HG03159 (cell line): Measurements from ENCODE around the gene RNF166.
A peak's percentile ranks its signal among the peaks of the same experiment; 100 is the strongest.

Experiments used
- ATAC-seq: cut with Tn5 transposase; IDR thresholded peaks from one replicate; pipeline ENCODE4 v1.9.1; 2021; ENCODE audit warnings: mild to moderate bottlenecking, moderate library complexity; ENCODE audit not compliant: unreplicated experiment

RNF166 gene

DNA sequence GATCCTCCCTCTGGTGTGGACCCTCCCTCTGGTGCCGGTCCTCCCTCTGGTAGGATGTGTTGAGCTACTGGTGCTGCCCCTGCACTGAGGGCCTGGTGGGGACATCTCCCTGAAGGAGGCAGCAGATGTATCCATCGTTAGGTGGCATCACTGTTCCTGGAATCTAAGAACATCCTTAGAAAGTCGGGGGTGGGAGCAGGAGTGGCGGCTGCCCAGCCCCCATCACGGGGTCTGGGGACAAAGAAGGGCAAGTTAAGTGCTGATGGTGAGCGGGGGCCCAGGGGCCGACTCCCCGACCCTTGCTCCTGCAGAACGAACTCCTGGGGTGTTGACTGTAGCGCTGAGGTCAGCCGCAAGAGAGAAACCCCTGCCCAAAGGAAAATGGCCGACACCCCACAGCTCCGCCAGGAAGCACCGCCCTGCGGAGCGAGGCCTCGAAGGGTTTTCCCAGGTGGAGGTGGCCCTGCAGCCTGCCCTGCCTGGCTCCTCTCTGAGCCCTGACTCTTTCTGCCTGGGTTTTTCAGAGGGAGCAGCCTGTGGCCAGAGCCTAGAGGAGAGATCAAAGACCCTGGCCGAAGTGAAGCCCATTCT lies 5.6 kb upstream of the RNF166 start:
- no peak for ATAC-seq

DNA sequence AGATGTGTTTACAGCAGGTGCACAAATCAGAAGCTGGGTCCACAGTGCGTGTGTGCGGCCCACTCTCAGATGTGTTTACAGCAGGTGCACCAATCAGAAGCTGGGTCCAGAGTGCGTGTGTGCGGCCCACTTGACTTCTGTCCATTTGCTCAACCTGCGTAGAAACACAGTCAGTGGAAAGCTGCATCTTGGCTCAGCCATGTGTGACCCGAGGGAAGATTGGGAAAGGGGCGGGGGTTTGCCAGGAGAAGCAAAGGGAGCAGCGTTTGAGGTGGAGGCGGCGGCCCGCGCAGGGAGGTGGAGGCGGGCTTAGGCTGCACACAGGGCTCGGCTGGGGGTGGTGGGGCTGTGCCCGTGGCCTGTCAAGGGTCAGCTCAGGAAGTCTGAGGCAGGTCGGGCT lies 4.3 kb upstream of the RNF166 start:
- no peak for ATAC-seq

DNA sequence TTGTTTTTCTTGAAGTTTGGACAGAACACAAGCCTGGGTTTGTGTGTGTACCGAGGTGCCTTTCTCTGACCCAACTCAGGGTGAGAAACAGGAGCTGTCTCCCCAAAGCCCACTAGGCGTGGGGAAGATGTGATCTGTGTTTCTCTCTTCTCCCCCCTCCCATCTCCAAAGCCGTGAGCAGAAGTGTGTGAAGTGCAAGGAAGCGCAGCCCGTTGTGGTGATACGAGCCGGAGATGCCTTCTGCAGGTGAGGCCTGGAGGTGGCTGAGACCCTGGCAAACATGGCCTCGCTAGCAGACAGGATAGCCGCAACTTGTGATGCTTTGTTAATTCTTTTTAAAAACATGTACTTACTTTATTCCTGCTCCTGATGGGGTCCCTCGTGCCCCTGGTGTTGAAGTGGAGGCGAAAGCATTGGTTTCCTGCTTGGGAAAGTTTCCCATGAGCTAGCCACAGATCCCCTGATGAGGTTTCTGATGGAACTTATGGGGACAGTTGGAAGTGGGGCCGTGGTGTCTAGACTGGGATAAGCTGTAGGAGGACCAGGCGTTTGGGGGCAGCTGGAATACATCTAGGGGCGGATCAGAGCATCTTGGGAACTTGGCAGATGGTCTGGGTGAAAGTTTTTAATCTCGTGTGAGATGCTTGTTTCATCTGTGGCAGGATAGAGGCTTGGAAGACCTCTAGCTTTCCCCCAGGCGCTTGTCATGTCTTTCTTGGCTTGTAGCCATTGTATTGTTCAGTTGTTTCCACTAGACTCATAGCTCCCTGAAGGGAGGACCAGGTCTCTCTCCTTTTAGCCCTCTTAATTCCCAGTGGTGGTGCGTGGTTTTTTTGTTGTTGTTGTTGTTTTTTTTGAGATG lies 988 bp upstream of the RNF166 start:
- ATAC-seq, result no peak

DNA sequence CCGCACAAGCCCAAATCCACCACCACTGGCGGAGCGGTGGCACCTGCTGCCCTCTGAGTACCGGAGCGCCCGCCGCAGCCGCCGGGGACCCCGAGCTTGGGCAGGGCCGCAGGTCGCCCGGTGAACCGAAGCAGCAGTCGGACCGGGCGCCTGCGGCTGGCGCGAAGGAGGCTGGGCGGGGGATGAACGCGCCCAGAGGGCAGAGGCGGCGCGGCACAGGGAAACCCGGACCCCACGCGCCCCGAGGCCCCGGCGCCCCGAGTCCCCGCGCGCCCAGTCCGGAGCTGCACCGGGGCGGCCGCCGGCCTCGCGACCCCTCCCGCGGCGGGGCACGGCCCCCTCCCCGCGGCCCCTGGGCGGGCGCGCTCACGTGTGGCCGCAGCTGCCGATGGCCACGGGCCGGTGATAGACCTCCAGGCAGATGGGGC lies 393 bp downstream of the RNF166 start:
- peak; percentile 7 for ATAC-seq

DNA sequence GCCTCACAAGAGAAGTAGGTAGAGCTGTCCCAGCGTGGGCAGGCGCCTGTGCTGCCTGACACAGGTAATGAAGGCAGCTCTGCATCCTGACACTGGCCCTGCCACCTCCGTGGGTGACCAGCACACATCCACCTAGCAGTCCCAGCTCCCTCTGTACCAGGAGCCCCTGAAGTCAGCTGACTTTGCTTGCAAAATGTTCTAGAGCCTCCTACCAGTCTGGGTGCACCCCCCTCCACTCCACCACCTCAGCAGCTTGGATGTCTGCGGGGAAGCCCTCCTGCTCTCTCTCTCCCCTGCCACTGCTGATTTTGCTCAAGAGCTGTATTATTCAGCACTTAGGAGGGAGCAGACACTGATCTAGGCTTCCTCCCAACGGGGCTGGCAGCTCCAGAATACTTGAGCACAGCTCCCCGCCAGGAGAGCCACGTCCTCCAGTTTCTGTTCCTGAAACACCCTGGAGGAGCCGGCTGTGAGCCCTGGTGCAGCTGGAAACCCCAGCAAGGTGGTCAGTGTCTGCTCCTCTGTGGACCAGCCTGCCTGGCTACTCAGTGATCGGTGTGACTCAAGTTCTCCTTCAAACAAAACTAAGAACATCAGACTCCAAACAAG lies 1.0 kb downstream of the RNF166 start:
- ATAC-seq, result no peak

DNA sequence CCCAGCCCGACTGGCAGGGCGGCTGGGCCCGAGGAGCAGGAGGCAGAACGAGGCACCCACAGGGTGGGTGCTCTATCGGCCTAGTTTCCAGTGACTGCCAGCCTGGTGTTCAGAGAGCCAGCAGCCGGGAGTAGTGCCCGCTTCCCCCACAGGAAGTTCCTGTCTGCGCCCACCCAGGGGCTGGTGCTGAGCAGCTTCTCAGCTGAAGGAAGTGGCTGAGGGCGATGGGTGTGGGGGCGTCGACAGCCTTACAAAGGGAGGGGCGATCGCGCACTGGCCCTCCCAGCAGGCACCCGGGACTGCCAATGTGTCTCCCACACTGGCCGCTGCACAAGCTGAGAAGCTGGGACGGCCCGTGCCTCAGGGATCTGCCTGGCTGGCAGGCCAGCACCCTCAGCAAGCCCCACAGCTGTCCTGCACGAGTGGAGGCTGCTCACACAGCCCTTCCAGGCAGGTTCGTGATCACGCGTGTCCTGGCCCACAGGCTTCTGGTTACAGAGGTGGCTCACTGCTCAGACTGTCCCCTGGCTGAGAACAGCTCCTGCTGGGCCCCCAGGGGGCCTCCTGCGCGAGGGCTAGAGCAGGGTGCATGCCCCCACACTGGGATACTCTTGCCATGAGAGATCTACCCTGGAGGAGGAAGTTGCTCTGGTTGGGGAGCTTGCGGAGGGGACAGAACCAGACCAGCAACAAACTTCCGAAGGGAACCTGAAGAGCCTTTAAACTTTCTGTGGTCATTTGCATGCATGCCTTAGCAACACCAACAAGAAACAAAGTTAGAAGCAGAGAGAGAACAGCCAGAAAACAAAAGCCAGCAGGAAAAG lies 2.5 kb downstream of the RNF166 start:
- no peak for ATAC-seq

DNA sequence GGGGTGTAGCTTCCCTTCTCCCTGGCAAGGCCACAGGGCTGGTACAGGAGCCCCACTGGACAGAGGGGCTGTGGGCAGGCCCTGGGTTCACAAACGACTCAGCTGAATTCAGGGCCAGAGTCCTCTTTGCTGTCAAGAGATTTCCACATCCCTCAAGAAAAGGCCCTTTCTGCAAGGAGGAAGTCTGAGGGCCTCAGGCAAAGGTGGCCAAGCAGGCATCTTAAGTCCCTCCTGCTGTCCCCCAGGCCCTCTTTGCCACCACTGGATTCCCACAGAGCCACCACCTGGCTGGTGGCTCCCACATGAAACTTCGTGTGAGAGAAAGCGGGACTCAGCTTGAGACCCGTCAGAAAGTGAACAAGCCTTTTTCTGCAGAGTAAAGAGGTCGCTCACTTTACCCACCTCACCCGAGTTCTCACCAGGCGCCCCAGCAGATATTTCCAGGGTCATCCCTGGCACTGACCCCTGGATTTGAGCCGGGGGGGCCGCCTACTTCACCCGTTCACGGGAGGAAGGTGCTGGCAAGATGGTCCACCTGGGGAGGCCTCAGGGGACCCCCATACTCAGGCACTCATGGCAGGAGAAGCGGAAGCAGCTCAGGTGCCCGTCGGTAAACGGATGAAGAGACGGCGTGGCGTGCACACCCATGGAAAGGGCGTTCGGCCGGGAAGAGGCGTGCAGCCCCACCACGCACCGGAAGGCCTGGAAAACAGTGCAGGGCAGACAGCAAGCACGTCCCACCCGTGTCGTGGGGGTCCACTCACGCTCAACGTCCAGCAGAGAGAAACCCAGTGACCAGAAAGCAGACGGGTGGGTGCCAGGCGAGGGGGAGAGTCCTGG lies 3.6 kb downstream of the RNF166 start:
- ATAC-seq, result no peak

DNA sequence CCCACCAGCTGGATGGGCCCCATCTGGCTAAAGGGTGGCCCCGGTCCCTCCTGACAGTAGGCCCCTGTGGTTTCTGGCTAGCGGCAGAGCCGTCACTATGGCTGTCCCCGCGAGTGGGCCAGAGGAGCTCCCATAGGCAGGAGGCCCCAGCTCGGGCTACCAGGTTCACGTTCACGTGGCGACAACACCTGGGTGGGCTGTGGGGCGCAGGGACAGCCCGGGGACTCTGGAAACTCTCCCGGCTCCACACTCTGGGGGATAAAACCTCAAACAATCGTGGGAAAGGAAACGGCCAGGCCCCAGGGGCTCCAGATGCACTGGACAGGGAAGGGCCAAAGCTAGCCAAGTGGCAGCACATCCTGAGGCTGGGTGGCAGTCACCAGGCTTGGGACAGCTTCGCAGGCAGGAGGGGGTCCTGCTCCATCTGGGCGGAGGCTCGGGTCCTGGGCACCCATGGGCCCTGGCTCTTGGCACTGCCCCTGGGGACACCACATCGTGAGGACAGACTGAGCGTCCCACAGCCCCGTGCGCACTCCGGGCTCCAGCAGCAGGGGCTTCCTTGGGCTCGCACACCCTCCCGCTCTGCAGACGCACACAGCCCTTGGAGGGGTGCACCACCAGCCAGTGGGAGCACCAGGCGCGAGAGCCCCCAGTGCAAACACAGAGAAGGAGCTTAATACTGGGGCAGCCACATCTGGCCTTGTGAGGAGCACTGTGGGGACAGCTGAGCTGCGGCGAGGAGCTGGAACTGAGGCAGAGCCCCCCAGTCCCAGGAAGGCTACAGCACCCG lies 4.4 kb downstream of the RNF166 start:
- no peak for ATAC-seq

DNA sequence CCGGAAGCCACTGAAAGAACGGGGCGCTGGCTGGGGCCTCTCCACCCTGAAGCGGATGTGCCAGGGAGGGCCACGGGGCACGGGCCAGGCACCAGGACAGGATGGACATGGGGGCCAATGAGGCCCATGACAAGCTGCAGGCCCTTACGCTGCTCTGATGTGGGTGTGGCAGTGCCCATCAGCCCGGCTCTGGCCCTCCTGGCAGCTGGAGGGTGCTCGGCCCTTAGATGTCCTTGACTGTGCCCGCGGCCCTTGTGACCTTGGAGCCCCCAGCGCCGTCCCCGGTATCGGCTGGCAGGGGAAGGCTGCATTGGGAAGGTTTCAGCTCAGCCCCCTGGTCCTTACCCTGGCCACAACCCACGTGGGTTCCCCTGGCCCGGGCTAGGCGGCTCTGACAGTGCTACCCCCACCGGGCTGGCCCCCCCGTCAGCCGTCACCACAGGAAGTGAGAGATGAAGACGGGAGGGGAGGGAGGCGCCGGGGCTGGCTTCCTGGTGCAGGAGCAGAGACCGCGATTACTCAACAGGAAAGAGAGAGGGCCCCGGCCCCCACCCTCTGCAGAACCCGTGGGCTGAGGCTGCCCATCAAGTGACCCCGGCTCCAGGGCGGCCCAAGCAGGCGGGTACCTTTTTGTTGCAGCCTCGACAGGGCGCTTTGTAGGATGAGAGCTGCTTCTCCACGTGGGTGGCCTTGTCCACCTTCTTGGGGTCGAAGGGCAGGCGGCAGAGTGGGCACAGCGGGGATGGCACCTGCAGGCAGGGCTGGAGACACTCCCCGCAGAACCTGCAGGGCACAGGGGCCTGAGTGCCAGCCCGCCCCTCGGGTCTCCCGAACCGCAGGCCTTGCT lies 5.3 kb downstream of the RNF166 start:
- ATAC-seq, result peak; percentile 73

DNA sequence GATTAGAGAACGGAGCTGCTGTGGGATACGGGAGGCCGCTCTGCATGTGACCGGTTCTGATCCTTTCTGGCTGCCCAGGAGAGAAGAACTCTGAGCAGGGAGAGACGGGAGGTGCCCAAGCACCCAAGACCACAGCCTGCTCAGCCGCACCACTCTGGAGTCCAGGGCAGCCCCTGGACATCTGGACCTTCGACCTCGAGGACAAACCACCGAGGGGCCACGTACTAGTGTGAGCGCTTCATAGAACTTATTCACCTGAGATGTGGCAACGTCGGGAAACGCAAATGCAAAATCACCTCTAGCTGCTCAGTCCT lies 5.9 kb downstream of the RNF166 start:
- no peak for ATAC-seq

DNA sequence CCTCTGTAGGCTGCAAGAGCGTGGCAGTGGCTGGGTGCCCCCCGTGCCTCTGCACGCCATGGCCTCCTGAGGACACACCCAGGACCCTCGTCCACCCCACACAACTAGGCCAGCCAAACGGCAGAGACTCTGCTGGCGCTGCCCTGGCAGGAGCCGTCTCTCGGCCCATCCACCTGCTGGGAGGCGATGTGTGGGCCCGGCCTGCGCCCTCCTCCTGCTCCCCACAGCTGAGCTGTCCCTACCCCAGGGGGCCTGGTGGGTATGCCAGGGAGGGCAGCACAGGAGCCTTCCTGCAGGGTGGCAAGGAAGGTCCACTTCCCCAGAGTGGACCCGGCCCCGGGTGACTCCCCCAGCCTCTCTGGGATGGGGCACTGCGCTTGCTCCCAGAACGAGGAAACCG lies 7.0 kb downstream of the RNF166 start:
- ATAC-seq, result no peak

DNA sequence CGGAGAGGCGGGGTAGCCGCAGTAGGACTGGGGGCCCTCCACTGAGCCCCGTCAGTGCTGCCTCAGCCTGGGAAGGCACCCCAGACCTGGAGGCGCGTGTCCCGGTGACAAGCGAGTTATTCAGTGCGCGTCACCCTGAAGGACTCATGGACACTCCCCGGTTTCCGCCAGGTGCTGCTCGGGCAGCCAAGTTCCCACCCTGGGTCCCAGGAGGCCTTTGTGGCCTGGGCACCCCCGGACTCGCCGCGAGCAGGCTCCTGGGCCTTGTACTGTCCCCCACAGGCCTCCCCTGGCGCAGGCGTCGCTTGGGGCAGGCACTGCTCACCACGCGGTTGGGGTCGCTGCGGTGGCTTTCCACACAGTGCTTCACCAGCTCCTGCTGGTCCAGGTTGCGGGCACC lies 7.6 kb downstream of the RNF166 start:
- no peak for ATAC-seq

DNA sequence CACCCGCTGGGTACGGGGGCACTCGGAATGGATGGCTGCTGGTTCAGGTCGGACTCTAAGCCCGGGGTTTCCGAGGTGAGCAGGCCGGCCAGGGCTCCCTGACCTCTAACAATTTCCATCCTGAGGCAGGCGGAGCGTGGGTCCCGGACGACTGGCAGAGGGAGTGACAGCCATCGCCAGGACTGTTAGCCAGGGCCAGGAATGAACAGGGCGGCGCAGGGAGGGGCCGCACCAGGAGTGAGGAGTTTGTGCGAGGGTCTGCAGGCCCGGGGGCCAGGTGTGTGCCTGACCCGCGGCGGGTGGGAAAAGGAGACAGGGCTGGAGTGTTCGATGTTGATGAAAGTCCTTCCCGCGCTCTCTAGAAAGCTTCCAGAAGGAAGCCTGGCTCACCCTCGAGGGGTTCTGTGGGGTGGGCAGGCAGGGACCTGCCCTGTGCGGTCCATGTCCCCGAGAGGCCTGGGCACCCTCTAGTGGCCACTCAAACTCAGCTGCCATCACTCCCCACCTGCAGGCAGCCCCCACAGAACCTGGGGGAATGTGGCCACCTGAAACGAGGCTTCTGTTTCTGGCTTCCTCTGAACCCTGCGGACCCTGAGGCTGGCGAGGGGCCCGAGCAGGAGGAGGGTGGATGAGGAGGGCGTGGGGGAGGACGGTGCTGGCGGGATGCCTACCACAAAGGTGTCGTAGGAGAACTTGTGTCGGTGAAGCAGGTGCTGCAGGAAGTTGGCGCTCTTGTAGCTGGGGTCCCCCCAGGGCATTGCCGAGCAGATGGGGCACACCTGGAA lies 8.2 kb downstream of the RNF166 start:
- ATAC-seq, result no peak

DNA sequence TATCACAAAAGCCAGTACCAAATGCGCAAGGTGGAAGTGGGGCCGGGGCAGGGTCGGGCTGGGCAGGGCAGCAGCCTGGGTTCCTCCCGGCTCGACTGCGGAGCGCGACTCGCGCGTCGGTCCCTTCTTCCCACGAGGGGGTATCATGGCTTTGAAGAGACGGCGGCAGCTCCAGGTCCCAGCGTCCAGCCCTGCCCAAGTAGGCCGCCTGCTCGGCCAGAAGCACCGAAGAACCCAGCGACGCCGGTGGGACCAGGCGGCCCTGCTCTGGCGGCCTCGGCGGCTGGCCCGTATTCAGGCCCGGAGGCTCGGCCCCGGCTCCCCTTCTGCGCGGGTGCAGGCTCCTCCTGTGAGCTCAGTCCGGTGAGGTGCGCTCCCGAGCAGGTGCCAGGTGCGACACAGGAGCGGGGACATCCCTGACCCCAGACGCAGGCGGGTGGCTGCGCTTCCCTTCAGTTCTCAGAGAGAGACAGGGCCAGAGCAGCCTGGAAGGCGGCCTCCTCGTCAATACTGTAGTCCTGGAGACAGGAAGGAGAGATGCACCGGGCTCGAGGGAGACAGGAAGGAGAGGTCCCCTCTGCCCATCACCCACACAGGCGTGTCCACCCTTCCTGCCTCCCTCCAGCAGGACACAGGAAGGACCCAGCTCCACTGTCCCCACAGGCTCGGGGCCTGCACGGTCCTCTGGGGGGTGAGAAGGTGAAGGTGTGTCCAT lies 8.9 kb downstream of the RNF166 start:
- ATAC-seq, result no peak

DNA sequence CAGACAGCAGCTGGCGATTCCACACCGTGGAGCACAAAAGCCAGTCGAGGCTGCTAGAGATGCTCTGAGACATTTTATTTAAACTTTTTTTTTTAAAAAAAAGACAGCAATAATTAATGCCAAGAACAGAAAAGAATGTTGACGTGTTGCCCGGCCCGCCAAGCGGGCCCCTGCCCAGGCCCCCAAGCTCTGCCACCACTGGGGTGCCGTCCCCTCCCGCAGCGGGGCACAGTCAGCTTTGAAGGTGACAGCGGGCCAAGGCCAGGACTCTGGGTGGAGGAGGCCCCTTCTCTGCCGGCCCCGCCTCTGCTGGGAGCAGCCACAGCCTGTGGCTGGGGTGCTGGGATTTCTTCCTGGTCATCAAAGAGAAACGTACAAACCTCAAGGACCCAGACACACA lies 9.8 kb downstream of the RNF166 start:
- no peak for ATAC-seq

DNA sequence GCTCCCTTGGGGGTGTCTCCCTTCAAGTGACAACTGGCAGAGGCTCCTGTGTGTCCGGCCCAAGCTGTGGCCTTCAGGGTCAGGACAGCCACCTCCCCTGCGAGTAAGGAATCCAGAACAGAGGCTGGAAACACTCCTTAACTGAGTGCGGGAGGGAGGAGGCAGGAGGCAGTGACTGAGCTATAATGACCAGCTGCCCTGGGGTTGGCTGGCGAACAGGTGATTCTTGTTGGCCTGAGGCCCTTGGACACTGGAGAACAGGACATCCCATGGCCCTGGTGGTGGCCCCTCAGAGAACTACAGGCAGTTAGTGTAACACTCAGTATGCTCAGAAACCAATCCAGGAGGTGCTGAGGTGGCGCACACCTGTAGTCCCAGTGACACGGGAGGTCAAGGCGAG lies 10.5 kb downstream of the RNF166 start:
- ATAC-seq, result no peak

DNA sequence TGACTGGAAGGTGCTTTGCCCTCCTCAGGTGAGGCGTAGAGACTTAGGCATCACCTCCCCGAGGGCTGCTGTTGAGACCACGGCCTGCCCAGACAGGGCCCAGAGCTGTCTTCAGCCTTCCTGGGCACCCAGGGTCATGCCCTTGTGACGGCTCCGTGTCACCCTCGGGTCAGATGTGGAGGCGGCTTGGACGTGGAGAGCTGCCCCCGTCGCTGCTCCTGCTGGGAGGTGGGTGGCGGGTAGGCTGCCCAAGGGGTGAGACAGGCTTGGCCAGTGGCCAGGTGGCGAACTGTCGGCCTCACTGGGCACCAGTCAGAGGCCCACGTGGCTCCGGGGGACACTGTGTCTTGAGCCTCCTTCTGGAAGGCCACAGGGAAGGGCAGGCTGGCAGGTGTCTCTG lies 11.0 kb downstream of the RNF166 start:
- no peak for ATAC-seq
